GM19099 (cell line): Measurements from ENCODE around the gene ATAD1.

Experiments used
- POLR2A ChIP-seq: IDR thresholded peaks from 3 replicates; pipeline ENCODE4 v1.6.1; 2011; ENCODE audit warnings: low read depth; ENCODE audit not compliant: insufficient read length; ENCODE audit errors: extremely low read depth

The ATAD1 gene

GRCh38 chr10:87818505-87819288 is 671 bp upstream of the ATAD1 start:
- TF ChIP-seq POLR2A: no peak

DNA sequence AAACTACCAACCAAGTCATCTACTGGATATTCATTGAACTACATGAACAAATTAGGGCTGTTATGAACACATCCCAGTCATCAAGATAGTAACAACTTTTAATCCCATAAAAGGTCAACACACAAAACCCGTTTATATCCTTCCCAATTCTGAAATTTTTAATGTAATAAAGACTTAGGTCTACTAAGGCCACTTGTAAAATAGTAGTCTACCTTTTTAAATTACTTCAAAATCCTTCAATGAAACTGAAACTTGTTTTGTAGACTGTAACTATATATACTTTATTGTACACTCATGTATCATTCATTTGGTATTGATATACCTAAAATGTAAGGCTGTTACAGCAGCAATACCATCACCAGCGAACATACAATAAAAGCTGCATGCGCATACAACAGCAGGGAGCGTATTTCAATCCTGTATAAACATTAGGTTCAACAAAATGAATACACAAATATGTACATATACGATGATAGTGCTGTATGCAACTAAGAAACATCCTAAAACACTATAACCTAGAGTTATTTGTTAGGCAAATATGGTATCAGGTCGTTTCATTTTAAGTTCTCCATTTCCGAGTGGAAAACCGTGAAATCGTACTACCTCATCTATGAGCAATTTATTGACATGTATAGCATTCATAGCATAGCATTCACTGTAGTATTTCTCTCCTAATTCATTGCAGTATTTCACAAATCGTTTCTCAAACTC is 973 bp downstream of the ATAD1 start:
- no peak for TF ChIP-seq POLR2A

- TF ChIP-seq POLR2A: no peak
Measured at GRCh38 chr10:87816163-87816897, 1.7 kb downstream of the ATAD1 start.

- no peak for TF ChIP-seq POLR2A
Measured at GRCh38 chr10:87804939-87805569, 13.0 kb downstream of the ATAD1 start.

GRCh38 chr10:87803831-87804230 is 14.2 kb downstream of the ATAD1 start:
- no peak for TF ChIP-seq POLR2A

- TF ChIP-seq POLR2A: no peak
Measured at GRCh38 chr10:87803328-87803727, 14.7 kb downstream of the ATAD1 start.

- TF ChIP-seq POLR2A: no peak
Measured at GRCh38 chr10:87799860-87800259, 18.2 kb downstream of the ATAD1 start.

- TF ChIP-seq POLR2A: no peak
Measured at GRCh38 chr10:87798082-87798481, 19.9 kb downstream of the ATAD1 start.

DNA sequence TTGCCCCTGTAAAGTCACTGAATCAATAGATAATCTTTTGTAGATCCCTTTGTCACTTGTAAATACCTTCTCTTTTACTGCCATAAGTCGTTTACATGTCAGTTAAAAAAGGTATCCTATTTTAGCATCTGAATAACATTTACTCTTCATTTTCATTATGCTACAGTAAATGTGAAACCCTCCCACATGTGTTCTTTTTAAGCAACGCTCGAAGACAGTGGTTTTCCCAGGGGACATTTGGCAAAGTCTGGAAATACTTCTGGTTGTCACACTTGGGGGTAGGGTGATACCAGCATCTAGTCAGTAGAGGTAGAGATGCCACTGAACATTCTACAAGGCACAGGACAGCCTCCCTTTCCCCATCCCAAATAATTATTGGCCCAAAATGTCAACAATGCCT is 23.7 kb downstream of the ATAD1 start:
- no peak for TF ChIP-seq POLR2A

- TF ChIP-seq POLR2A: no peak
Measured at GRCh38 chr10:87790185-87790584, 27.8 kb downstream of the ATAD1 start.

GRCh38 chr10:87786421-87786820 is 31.6 kb downstream of the ATAD1 start:
- no peak for TF ChIP-seq POLR2A

- TF ChIP-seq POLR2A: no peak
Measured at GRCh38 chr10:87782721-87783120, 35.3 kb downstream of the ATAD1 start.

DNA sequence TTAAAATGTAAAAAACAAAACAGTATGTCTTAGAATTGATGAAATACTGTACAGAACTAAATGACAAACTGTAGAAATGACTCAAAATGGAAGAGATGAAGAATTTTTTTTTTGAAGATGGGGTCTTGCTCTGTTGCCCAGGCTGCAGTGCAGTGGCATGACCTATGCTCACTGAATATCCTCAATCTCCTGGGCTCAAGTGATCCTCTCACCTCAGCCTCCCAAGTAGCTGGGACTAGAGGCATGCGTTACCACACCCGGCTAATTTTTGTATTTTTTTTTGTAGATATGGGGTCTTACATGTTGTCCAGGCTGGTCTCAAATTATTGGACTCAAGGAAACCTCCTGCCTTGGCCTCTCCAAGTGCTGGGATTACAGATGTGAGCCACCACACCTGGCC is 36.5 kb downstream of the ATAD1 start:
- no peak for TF ChIP-seq POLR2A

- no peak for TF ChIP-seq POLR2A
Measured at GRCh38 chr10:87776328-87776727, 41.7 kb downstream of the ATAD1 start.

DNA sequence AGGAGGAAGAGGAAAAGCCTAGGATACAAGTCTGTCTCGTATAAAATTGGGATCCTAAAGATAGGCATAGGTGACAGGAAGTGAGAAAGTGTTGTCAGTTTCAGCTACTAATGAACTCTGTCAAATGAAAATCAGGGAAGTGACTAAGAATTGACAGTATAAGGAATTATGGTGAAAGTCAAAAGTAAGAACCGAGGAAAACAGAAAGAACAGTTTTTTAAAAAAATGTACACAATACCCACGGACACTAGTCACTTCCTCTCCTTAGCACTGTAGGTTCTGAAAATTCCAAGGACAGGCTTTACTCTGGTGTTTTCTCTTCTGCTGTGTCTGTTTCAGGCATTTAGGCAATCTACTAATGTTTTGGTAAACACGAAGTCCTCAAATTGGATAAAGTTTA is 42.3 kb downstream of the ATAD1 start:
- no peak for TF ChIP-seq POLR2A
